CD8-positive, alpha-beta memory T cell (primary cell): ENCODE data around the gene PICK1. TPM values are rescaled to one million over a fixed set of nuclear protein-coding genes. Genes with fewer than 3 reads are reported as not detected.

Source experiments
- CTCF ChIA-PET: fragments of 350-600 bp; sonication (Branson Sonifier 250); formaldehyde crosslinking; loops from one replicate; lab custom pipeline; 2021; ENCODE audit warnings: antibody characterized with exemption; lab: Charles Lee
- POLR2A ChIA-PET: fragments of 350-600 bp; sonication (Branson Sonifier 250); formaldehyde crosslinking; loops from one replicate; lab custom pipeline; 2021; ENCODE audit warnings: antibody characterized with exemption; lab: Charles Lee
- DNase-seq, 5 donors: peaks; one replicate each; pipeline versions ENCODE4 v3.0.0 to v3.0.0-alpha.2; 2020 to 2022; ENCODE audit warnings: mixed read lengths in 1 of 5
- H3K27ac ChIP-seq: one replicate; pipeline ENCODE4 v1.7.0; 2013; ENCODE audit warnings: low read depth, mild to moderate bottlenecking, low read length, moderate library complexity
- H3K27me3 ChIP-seq: 2 replicates; pipeline ENCODE4 v1.7.0; 2013; ENCODE audit warnings: low read length, mild to moderate bottlenecking; ENCODE audit not compliant: insufficient read depth, poor library complexity, severe bottlenecking
- H3K36me3 ChIP-seq: 2 replicates; pipeline ENCODE4 v1.7.0; 2013; ENCODE audit warnings: mild to moderate bottlenecking, low read length, moderate library complexity; ENCODE audit not compliant: insufficient read depth
- H3K4me1 ChIP-seq: 2 replicates; pipeline ENCODE4 v1.7.0; 2013; ENCODE audit warnings: mild to moderate bottlenecking, low read length, moderate library complexity; ENCODE audit not compliant: insufficient read depth
- H3K4me3 ChIP-seq: 2 replicates; pipeline ENCODE4 v1.7.0; 2013; ENCODE audit warnings: mild to moderate bottlenecking, low read length
- H3K9me3 ChIP-seq: 2 replicates; pipeline ENCODE4 v1.7.0; 2013; ENCODE audit warnings: mild to moderate bottlenecking, low read length
- H3K27ac Mint-ChIP-seq, 8 donors: one replicate each; pipeline ENCODE4 v1.8.0; 2020 to 2021; ENCODE audit warnings: mixed read lengths in 8 of 8, mild to moderate bottlenecking in 6 of 8, inconsistent platforms in 3 of 8, moderate library complexity in 3 of 8
- H3K27me3 Mint-ChIP-seq, 2 donors: one replicate each; pipeline ENCODE4 v1.8.0; 2020 to 2021; ENCODE audit warnings: mixed read lengths in 2 of 2, mild to moderate bottlenecking in 1 of 2, moderate library complexity in 1 of 2
- H3K36me3 Mint-ChIP-seq, 3 donors: one replicate each; pipeline ENCODE4 v1.8.0; 2020 to 2021; ENCODE audit warnings: mixed read lengths in 3 of 3, inconsistent platforms in 1 of 3, mild to moderate bottlenecking in 1 of 3
- H3K4me1 Mint-ChIP-seq, 3 donors: one replicate each; pipeline ENCODE4 v1.8.0; 2020 to 2021; ENCODE audit warnings: mixed read lengths in 3 of 3, inconsistent platforms in 1 of 3, mild to moderate bottlenecking in 1 of 3
- H3K4me3 Mint-ChIP-seq, 7 donors: one replicate each; pipeline ENCODE4 v1.8.0; 2020 to 2021; ENCODE audit warnings: mixed read lengths in 7 of 7, mild to moderate bottlenecking in 6 of 7, moderate library complexity in 4 of 7, inconsistent platforms in 2 of 7
- H3K9me3 Mint-ChIP-seq, 5 donors: one replicate each; pipeline ENCODE4 v1.8.0; 2020 to 2022; ENCODE audit warnings: mixed read lengths in 5 of 5, mild to moderate bottlenecking in 3 of 5, moderate library complexity in 2 of 5, inconsistent platforms in 1 of 5
- polyA plus RNA-seq: library from polyadenylated mRNA; unstranded; fragments of 300-500 nt; fragmentation: Illumina TruSeq; gene quantifications from one replicate; pipeline ENCODE4 v1.2.3, GENCODE V29; 2021
- total RNA-seq, 2 experiments: library from RNA; stranded (reverse); gene quantifications; one replicate each; pipeline ENCODE4 v1.2.3, GENCODE V29; 2021

Gene PICK1
- total and polyA plus RNA-seq, 3 experiments from 2014 or later: 9.4 to 22.5 (median 21.0) TPM

- Mint-ChIP-seq H3K9me3 (no peaks in the 10 kb centered on the region), H3K27me3 (peaks cover 0 to 2% of the 10 kb centered on the region in 2 donors), H3K36me3 (no peaks in the 10 kb centered on the region), H3K4me1 (peaks cover 7 to 9% (median 8%) of the 10 kb centered on the region in 3 donors), H3K27ac (peak overlapping the region in 2 of 8 donors; percentile 11 to 72), H3K4me3 (no peak overlapping the region)
- DNase-seq: no peak
- H3K4me3 ChIP-seq: no peak overlapping the region
- H3K27me3 ChIP-seq: no peaks in the 10 kb centered on the region
- no peak overlapping the region for H3K27ac ChIP-seq
- ChIA-PET POLR2A (no interaction called here), CTCF (no interaction called here)
- H3K9me3 ChIP-seq: no peaks in the 10 kb centered on the region
- no peaks in the 10 kb centered on the region for H3K36me3 ChIP-seq
- H3K4me1 ChIP-seq: no peaks in the 10 kb centered on the region
Observed at GRCh38 chr22:38028344-38029130, 28.7 kb upstream of the PICK1 start.

GRCh38 chr22:38029370-38029769 is 27.8 kb upstream of the PICK1 start:
- Histone ChIP-seq H3K27me3 (no peaks in the 10 kb centered on the region), H3K4me1 (no peaks in the 10 kb centered on the region), H3K36me3 (no peaks in the 10 kb centered on the region), H3K9me3 (no peaks in the 10 kb centered on the region), H3K27ac (no peak overlapping the region), H3K4me3 (no peak overlapping the region)
- Mint-ChIP-seq H3K36me3 (no peaks in the 10 kb centered on the region), H3K4me1 (peaks cover 7 to 9% (median 8%) of the 10 kb centered on the region in 3 donors), H3K4me3 (no peak overlapping the region), H3K9me3 (no peaks in the 10 kb centered on the region), H3K27ac (peak overlapping the region in 4 of 8 donors; percentile 2 to 74 (median 55)), H3K27me3 (no peaks in the 10 kb centered on the region)
- POLR2A ChIA-PET: no interaction called here
- CTCF ChIA-PET: no interaction called here
- DNase-seq: no peak

GRCh38 chr22:38029901-38030300 is 27.3 kb upstream of the PICK1 start:
- Mint-ChIP-seq H3K27me3 (no peaks in the 10 kb centered on the region), H3K27ac (peak overlapping the region in 1 of 8 donors; percentile 74), H3K4me1 (peaks cover 7 to 9% (median 8%) of the 10 kb centered on the region in 3 donors), H3K4me3 (no peak overlapping the region), H3K36me3 (no peaks in the 10 kb centered on the region), H3K9me3 (no peaks in the 10 kb centered on the region)
- Histone ChIP-seq H3K9me3 (no peaks in the 10 kb centered on the region), H3K27ac (no peak overlapping the region), H3K4me1 (no peaks in the 10 kb centered on the region), H3K4me3 (no peak overlapping the region), H3K36me3 (no peaks in the 10 kb centered on the region), H3K27me3 (no peaks in the 10 kb centered on the region)
- CTCF ChIA-PET: no interaction called here
- no peak for DNase-seq
- POLR2A ChIA-PET: no interaction called here

- peak overlapping the region in 2 of 8 donors; percentile 22 to 74 for H3K27ac Mint-ChIP-seq
- Histone ChIP-seq H3K4me1 (no peaks in the 10 kb centered on the region), H3K27ac (no peak overlapping the region), H3K27me3 (no peaks in the 10 kb centered on the region), H3K36me3 (no peaks in the 10 kb centered on the region), H3K4me3 (no peak overlapping the region), H3K9me3 (no peaks in the 10 kb centered on the region)
- no peaks in the 10 kb centered on the region for H3K9me3 Mint-ChIP-seq
- no peak for DNase-seq
- ChIA-PET CTCF (no interaction called here), POLR2A (no interaction called here)
- H3K4me3 Mint-ChIP-seq: no peak overlapping the region
- no peaks in the 10 kb centered on the region for H3K27me3 Mint-ChIP-seq
- H3K4me1 Mint-ChIP-seq: peaks cover 7 to 9% (median 8%) of the 10 kb centered on the region in 3 donors
- no peaks in the 10 kb centered on the region for H3K36me3 Mint-ChIP-seq
Observed at GRCh38 chr22:38030311-38031133, 26.7 kb upstream of the PICK1 start.

- CTCF ChIA-PET: interaction anchor here (4.7 kb wide), 1 partner anchor 21 kb away, joined by 17 read pairs; no protein-coding TSS in a partner anchor
- H3K36me3 ChIP-seq: no peaks in the 10 kb centered on the region
- Mint-ChIP-seq H3K4me1 (peaks cover 7 to 9% (median 8%) of the 10 kb centered on the region in 3 donors), H3K27ac (no peak overlapping the region), H3K27me3 (no peaks in the 10 kb centered on the region), H3K9me3 (no peaks in the 10 kb centered on the region), H3K4me3 (no peak overlapping the region), H3K36me3 (no peaks in the 10 kb centered on the region)
- no peak overlapping the region for H3K4me3 ChIP-seq
- POLR2A ChIA-PET: no interaction called here
- H3K4me1 ChIP-seq: no peaks in the 10 kb centered on the region
- DNase-seq: no peak
- H3K27me3 ChIP-seq: no peaks in the 10 kb centered on the region
- no peak overlapping the region for H3K27ac ChIP-seq
- no peaks in the 10 kb centered on the region for H3K9me3 ChIP-seq
Observed at GRCh38 chr22:38031491-38031890, 25.7 kb upstream of the PICK1 start.

GRCh38 chr22:38032681-38033521 is 24.3 kb upstream of the PICK1 start:
- Histone ChIP-seq H3K36me3 (no peaks in the 10 kb centered on the region), H3K27me3 (no peaks in the 10 kb centered on the region), H3K4me1 (no peaks in the 10 kb centered on the region), H3K4me3 (no peak overlapping the region), H3K9me3 (no peaks in the 10 kb centered on the region), H3K27ac (peak overlapping the region; percentile 54)
- no peak for DNase-seq
- CTCF ChIA-PET: interaction anchor here (4.7 kb wide), 1 partner anchor 19 kb away, joined by 17 read pairs; no protein-coding TSS in a partner anchor
- H3K9me3 Mint-ChIP-seq: no peaks in the 10 kb centered on the region
- H3K27me3 Mint-ChIP-seq: no peaks in the 10 kb centered on the region
- peaks cover 0 to 1% (median 0%) of the 10 kb centered on the region in 3 donors for H3K36me3 Mint-ChIP-seq
- POLR2A ChIA-PET: no interaction called here
- H3K27ac Mint-ChIP-seq: peak overlapping the region in 1 of 8 donors; percentile 84
- H3K4me3 Mint-ChIP-seq: no peak overlapping the region
- H3K4me1 Mint-ChIP-seq: peaks cover 0 to 2% (median 0%) of the 10 kb centered on the region in 3 donors

- no peak overlapping the region for H3K4me3 ChIP-seq
- Mint-ChIP-seq H3K4me1 (peaks cover 0 to 2% (median 0%) of the 10 kb centered on the region in 3 donors), H3K27ac (no peak overlapping the region), H3K4me3 (no peak overlapping the region), H3K27me3 (no peaks in the 10 kb centered on the region), H3K9me3 (no peaks in the 10 kb centered on the region), H3K36me3 (peaks cover 0 to 1% (median 0%) of the 10 kb centered on the region in 3 donors)
- H3K9me3 ChIP-seq: no peaks in the 10 kb centered on the region
- H3K27me3 ChIP-seq: no peaks in the 10 kb centered on the region
- no peaks in the 10 kb centered on the region for H3K36me3 ChIP-seq
- ChIA-PET CTCF (interaction anchor here (4.7 kb wide), 1 partner anchor 19 kb away, joined by 17 read pairs; no protein-coding TSS in a partner anchor), POLR2A (no interaction called here)
- H3K4me1 ChIP-seq: no peaks in the 10 kb centered on the region
- no peak for DNase-seq
- peak overlapping the region; percentile 54 for H3K27ac ChIP-seq
Observed at GRCh38 chr22:38033522-38034277, 23.5 kb upstream of the PICK1 start.
